ENCODE results near the gene LSM6. TPM values are rescaled to one million over a fixed set of nuclear protein-coding genes. Genes with fewer than 3 reads are reported as not detected.

LSM6 gene
- total RNA-seq, 1 donor from 2014 or later, result 36.5 TPM

DNA sequence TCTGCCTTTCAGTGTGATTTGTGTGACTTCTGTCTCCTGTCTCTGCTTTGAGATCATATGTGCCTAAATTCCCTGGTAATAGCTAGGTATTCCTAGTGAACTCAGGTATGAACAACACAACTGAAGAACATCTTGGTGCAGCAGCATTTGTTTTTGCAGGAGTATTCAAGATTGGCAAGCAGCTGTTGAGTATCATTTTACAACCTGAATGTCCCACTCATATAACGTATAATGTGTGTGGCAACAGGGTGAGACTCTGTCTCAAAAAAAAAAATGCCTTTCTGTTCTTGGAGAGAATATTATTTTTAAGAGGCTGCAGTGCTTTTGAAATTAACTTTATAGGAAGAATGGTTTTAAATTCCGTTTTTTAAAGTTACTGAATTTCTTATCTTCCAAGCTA lies 7.7 kb downstream of the LSM6 start:
- no peak for DNase-seq (ENCODE audit: low spot score)

DNA sequence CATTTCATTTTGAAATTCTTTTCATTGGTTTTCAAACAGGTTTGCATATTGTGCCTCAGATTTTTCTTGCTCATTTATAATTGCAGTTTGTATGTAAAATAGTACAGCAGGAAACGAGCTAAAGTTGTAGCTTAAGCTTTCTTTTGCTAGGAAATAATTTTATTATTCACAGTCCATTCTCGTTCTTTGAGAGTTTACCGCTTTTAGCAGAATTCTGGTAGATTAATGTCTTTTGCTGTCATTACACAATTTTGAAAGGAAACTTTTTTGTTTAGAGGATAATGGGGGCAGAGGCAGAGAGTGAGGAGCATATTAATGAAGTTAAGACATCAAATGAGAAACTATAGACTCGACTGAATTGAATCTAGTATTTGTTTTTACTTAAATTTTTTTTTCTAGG lies 10.5 kb downstream of the LSM6 start:
- no peak for DNase-seq (ENCODE audit: low spot score)

DNA sequence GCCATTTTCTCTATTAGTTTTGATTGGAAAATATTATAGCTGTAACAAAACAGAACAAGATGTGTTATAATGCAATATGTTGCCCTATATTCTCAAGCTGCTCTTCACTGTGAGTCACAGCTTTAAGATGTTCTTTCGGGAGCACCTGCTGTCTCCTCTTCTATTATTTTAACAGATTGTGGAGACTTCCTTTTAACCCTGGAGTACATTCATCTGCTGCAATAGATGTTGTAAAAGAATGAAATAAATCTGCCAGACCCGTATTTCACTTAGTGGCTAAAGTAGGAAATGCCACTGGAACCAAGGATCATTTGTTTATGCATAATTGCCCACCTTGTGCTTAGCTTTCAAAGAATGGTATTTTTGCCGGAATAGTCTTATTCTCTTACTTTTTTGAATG lies 11.1 kb downstream of the LSM6 start:
- no peak for DNase-seq (ENCODE audit: low spot score)

DNA sequence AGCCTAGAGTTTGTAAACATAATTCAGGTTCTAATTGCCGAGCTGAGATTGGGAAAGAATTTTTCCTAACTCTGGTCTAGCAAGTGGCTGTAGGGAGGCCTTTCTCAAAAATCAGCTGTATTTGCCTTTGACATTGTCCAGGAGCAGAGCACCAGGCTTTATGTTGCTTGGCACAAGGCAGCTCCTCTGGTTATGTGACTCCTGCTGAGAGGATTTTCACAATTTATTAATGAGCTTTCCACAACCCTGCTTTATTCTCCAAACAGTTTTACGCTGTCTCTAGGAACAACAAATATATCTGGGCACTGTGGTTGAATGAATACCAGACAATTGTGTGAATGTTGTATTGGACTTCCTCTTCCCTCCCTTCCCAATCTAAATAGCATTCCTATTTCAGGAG lies 14.9 kb downstream of the LSM6 start:
- DNase-seq (ENCODE audit: low spot score), result no peak

DNA sequence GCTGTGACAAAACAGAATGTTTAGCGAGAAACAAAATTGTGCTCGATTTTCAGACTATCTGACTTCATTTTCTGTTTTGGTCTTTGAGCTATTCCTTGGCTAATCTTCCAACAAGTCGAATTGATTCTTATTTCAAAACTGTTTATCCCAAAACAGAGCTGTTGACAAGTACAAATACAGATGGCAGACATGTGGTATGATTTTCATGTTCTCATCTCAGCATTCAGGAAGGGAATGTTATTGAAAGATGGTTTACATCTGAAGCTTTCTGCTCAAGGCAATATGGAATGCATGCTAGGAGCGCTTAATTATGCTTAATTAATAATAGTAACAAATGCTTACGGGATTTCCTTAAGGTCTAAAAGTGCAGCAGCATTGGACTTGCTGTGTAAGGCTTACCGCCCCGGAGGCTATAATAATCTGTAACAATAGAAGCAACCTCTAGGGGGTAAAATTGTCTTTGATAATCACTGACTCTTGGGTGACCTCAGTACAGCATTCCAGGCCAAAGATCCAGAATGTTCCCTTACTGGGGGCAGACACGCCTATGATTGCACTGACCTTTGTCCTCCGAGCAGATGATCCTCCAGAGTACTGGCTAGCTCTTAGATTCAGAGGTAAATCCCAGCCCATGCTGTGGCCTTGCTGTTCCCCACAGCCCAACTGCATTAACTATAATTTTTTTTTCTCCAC lies 16.4 kb downstream of the LSM6 start:
- DNase-seq (ENCODE audit: low spot score), result no peak

DNA sequence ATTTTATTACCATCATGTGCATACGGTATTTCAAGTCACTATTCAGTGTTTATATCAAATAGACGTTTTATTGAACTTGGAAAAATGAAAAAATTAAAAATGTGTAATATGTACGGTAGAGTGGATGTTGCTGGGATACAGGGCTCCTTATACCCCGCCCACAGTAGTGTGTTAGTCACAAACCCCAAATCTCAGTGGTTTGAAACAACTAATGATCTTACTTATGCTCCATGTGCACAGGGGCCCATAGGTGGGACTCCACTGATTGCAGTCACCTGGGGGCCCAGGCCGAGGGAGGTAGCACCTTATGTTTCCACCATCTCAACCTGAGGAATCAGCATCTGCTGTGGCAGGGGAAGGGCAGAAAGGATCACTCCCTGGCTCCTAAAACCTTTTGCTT lies 18.1 kb downstream of the LSM6 start:
- no peak for DNase-seq (ENCODE audit: low spot score)

DNA sequence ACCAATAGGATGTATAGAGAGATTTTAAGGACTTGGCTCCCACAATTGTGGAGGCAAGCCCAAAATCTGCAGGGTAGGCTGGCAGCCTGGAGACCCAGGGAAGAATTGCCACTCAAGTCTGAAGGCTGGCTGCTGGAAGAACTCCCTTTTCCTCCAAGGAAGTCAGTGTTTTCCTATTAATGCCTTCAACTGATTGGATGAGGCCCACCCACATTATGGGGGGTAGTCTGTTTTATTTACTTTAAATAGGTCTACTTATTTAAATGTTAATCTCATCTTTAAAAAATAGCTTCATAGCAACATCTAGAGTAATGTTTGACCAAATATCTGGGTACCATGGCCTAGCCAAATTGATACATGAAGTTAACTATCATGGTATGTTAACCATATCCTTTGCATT lies 18.7 kb downstream of the LSM6 start:
- no peak for DNase-seq (ENCODE audit: low spot score)

DNA sequence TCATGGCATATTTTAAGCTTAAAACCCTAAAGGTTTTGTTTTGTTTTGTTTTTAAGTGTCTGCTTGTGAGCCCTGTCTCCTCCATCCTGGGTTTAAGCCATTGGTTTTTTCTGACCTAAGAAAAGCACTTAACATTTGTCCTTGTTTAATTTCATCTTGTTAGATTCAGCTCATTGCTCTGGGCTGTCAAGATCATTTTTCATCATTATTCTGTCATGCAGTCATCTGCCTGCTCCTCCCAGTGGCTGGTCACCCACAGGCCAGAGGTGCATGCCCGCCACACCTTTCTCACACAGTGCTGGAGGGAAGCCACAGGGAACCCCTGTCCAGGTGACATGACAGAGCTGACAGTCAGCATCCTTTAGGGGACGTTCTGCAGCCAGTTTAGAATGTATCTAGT lies 27.1 kb downstream of the LSM6 start:
- DNase-seq (ENCODE audit: low spot score), result no peak

DNA sequence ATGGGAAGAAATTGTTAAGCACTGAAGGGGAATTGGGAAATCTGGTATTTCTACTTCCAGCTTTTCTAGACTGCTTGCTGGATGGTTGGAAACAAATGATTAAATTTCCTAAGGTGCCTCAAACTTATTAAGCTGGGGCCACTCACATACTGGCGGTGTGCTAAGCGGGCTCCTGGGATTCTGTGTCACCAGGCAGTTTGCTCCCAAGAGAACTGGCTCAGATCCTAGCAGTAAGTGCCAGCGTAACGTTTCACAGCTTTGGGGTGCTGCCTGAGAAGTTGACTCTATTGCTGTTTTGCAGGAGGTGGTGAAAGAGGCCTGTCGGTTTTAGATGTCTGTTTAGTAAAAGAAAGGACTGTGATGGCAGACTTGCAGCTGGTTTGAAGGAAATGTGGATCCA lies 31.9 kb downstream of the LSM6 start:
- no peak for DNase-seq (ENCODE audit: low spot score)

DNA sequence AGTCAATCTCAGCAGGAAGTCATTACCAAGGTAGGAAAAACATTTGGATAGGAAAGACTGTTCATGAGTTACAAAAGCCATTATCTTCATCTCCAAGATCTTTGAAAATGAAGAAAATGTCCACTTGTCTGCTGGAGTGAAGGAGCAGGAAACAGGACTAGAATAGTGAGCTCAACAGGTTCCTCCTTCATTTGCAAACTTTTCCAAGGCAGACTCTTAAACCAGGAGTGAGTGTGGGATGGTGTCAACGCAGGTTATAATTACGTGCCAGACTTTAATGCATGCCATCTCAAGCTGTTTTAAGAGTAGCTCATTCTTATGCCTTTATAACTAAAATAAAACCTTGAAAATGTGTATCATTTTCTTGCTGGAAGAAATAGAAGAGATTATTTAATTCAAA lies 35.4 kb downstream of the LSM6 start:
- DNase-seq (ENCODE audit: low spot score), result no peak

DNA sequence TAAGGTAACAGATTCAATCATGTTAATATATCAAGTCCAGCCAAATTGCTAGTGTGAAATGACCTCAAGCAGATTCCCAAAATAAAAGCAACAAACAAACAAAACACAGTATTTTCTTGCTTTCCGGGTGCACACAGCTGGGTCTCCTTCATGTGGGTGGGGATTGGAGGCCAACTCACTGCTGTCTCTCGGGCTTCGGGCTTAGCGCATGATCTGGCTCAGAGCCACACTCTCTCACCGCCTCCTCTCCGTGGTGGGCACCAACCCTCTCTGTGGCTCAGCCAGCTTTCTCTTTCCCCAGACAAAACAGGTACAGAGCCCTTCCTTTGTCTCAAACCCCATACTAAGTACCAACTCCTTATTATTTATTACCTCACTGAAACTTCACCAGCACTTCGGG lies 35.9 kb downstream of the LSM6 start:
- DNase-seq (ENCODE audit: low spot score), result no peak

DNA sequence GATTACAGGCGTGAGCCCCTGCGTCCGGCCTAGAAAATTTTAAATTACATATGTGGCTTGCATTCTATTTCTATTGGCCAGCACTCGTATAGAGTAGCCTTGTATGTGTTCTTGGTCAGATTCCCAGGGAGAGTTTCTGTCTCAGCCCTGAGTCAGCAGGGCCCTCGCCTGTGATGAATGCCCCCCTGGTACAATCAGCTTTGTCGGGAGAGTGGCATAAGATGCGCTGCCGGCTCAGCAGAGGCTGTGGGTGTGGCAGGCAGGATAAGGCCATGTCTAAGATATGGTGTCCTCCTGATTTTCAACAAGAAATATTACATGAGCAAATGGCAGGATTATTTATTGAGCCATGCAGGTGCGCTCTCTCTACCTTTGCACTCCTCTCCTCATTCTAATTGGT lies 37.3 kb downstream of the LSM6 start:
- DNase-seq (ENCODE audit: low spot score), result no peak

DNA sequence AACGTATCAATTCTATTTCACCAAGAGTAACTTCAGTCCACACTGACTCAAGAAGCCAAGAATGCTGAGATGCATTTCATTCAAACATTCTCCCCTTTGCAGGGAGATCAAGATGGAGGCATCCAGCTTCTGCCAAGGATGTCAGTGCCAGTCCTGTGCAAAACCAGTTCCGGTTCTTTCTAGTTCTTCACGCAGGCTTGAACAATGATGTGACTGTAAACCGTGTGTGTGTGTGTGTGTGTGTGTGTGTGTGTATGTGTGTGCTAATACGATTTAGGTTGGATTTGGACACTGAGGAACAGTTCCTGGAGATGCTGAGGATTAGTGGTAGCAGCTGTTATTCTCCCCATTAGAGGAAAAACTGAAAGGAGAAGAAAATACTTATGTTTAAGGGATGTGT lies 38.7 kb downstream of the LSM6 start, which contains the start of gene REELD1:
REELD1 (plus strand) TSS at position 301 of the 400 bp plus-strand sequence. CDS start 2,415 bp downstream, outside the sequence.
- no peak for DNase-seq (ENCODE audit: low spot score)

DNA sequence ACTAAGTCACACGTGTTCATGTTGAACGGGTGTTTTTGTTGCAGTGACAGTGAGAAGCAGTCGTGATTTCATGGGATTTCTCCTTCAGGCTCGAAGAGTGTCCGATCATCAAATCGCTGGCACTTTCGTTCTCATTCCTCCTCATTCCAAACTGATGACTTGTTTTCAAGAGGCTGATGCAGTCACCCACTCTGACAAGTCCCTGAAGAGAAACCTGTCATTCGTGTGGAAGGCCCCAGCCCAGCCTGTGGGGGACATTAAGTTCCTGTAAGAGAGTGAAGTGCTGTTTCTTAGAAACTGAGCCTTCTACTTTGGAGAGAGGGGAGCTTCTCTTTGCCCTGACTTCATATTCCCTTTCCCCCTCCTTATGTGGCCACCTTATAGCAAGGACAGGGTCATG lies 46.8 kb downstream of the LSM6 start:
- DNase-seq (ENCODE audit: low spot score), result no peak

DNA sequence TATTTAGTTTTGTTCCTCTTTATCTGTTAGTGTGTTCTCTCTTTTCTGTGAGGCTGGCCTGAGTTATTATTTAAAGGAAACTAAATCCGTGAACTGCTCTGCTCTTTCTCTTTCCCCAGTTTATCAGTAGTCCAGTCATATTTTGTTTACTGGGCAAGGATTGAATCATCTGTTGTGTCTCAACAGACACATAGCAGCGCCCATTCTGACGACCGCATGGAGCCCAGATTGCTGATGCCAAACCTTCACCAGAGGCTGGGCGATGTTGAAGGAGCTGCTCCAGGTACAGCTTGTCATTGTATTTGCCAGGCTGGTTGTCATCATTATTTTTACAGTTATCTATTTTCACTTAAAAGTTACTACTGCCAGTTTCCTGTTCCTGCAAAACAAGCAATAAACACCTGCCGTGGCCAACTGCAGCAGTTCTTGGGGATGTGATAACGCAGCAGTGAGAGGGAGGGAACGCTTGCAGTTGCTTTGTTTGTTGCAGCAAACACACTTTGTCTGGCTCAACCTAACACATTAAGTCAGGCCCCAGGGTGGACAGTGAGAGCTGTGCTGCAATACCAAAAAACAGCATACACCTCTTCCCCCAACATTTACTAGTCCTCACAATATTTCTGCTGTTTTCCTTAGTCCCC lies 48.9 kb downstream of the LSM6 start:
- no peak for DNase-seq (ENCODE audit: low spot score)

DNA sequence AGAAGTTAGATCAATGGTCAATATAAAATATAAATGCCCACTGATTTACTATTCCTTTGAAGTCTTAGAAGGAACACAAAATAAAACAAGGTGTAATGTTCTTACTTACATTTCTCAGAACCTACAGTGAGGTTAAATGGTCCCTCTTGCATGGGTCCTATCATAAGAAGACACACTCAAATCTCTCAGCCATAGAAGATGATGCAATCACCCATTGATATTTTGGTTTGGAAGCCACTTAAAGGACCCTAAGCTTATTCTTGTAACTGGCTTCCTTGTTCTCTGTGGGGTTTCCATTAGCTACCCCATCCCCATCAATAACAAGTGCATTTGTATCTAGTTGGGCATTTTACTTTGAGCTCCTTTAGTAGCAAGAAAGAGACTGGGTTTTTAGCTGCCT lies 53.9 kb downstream of the LSM6 start:
- DNase-seq (ENCODE audit: low spot score), result no peak

DNA sequence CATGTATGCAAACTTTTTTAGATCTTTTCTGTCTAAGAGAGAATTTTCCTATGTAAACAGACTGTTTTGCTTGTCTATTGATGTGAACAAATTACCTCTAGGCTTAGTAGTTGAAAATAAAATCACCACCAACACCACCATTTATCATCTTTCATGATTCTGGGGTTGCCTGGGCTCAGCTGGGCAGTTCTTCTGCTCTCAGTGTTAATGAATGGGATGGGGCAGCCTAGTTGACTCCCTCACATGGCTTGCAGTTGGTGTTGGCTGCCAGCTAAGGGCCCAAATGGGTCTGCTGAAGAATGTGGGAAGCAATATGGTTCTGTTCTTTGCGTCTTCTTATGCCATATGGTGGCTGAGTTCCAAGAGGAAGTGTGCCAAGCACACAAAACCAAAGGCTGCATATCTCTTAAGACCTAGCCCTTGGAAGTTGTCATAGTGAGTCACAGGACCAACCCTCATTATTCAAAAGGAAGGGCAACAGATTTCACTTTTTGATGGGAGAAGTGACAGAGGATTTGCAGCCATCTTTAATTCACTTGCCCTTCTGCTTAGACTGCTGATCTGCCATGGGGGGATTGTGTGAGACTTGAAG lies 56.7 kb downstream of the LSM6 start:
- DNase-seq (ENCODE audit: low spot score), result no peak

DNA sequence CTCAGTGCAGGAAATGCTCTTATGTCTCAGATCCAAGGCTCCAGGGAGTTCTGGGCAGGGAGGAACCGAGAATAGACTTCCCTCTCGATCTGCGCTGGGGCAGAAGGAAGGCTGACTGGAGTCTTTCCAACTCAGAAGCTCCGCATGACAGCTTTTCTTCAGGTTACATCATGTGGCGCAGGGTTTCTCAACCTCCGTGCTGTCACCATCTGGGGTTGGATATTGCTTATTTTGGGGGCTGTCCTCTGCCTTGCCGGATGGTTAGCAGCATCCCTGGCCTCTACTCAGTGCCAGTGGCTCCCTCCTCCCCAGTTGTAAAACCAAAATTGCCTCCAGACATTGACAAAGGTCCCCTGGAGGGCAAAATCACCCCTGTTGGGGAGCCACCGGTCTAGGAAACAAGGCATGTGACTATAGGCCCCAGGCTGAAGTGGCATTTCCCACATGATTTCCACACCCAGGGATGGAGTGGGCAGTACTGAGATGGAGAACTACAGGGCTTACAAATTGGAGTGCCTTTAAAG lies 60.2 kb downstream of the LSM6 start:
- no peak for DNase-seq (ENCODE audit: low spot score)

DNA sequence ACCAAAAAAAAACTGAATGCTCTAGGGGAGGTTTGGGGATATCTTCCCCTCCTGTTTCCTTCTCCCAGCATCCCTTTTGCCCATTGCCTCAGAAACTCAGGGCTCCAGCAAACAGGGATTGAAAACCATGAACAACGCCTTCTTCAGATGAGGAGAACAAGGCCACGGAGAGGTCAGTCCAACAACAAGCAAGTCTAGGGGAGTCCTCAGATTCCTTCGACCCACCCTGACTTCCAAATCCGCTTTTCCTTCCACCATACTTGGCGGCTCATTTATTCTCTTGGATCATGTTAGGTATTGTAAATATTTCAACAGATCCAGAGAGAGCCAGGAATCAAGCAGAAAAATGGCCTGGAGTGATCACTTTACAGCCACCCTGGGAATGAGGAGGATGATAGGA lies 60.7 kb downstream of the LSM6 start:
- DNase-seq (ENCODE audit: low spot score), result no peak

DNA sequence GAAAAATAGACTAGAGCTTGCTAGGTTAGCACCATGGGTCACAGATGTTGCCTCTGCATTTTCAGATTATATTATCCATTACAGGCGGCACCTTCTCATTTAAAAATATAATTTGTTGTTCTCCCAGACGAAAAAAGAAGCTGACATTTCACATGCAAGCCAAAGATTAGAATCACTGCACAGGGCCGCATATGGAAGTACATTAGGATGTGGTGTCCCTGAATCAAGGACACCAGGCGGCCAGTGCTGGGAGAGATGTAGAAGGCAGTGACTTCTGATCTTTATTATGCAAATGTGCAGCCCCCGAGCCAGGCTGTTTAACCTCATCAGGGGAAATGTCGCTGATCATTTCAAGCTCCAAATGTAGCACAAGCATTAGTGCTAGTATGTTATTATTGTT lies 61.6 kb downstream of the LSM6 start:
- no peak for DNase-seq (ENCODE audit: low spot score)

DNA sequence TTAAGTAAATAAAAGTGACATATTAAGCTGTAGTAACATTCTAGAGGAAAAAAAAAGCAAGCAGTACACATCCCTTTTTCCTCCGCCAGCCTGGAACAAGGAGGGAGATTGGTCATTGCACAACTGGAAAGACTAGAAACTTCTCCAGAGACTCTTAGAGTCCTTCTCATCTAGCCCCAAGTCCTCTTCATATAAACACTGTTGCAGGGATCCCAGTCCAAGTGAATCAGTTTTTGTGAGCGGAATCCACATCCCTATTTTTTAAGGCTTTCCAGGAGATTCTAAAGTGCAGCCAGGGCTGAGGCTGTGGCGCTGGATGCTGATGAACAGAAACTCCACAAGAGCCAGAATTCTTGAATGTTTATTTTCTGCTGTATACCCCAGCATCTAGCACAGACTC lies 62.6 kb downstream of the LSM6 start:
- DNase-seq (ENCODE audit: low spot score), result no peak

Data from mesenteric fat pad (tissue), 1 donor.